AG04450 (cell line): Measurements from ENCODE around the gene KIDINS220. TPM values are rescaled to one million over a fixed set of nuclear protein-coding genes. Genes with fewer than 3 reads are reported as not detected.
"Not testable (repeated sequence)": the region's sequence is repeated elsewhere in the genome, so short reads cannot be mapped to it uniquely, and the experiment has no call there.

Experiments used
- CTCF ChIA-PET: fragments of 300-600, 350-600 bp; formaldehyde crosslinking; extraction: SDS; loops from one replicate; lab custom pipeline; 2022; ENCODE audit warnings: antibody characterized with exemption, inconsistent platforms; lab: Charles Lee
- POLR2A ChIA-PET: fragments of 350-600 bp; formaldehyde crosslinking; extraction: SDS; loops from one replicate; lab custom pipeline; 2021; ENCODE audit warnings: antibody characterized with exemption, inconsistent platforms; lab: Yijun Ruan, JAX
- DNase-seq: peaks from one replicate; pipeline ENCODE4 v3.0.0-alpha.2; 2011; ENCODE audit warnings: low read depth, low spot score
- H3K27ac ChIP-seq: one replicate; pipeline ENCODE4 v1.5.1; 2012; ENCODE audit warnings: low read depth, low read length, control low read depth
- H3K27me3 ChIP-seq: one replicate; pipeline ENCODE4 v1.6.0; 2012; ENCODE audit warnings: low read length; ENCODE audit not compliant: control insufficient read depth, insufficient read depth
- H3K4me3 ChIP-seq: 2 replicates; pipeline ENCODE4 v1.5.1; 2011; ENCODE audit warnings: mild to moderate bottlenecking, low read depth, low read length, control low read depth
- H3K9me3 ChIP-seq: 2 replicates; pipeline ENCODE4 v1.5.1; 2012; ENCODE audit warnings: low read length; ENCODE audit not compliant: control insufficient read depth, insufficient read depth
- polyA plus RNA-seq: library from polyadenylated mRNA; depleted of rRNA; stranded (reverse); fragments of >200 nt; gene quantifications from 2 replicates; pipeline ENCODE4 v1.2.3, GENCODE V29; 2011
- TF ChIP-seq, protein P1 (sequence below): IDR thresholded peaks from 2 replicates; pipeline ENCODE4 v1.5.1; 2011; ENCODE audit warnings: low read depth, low read length, control low read depth, inconsistent platforms

KIDINS220 gene
- polyA plus RNA-seq, 1 experiment = 64.7 TPM

DNA sequence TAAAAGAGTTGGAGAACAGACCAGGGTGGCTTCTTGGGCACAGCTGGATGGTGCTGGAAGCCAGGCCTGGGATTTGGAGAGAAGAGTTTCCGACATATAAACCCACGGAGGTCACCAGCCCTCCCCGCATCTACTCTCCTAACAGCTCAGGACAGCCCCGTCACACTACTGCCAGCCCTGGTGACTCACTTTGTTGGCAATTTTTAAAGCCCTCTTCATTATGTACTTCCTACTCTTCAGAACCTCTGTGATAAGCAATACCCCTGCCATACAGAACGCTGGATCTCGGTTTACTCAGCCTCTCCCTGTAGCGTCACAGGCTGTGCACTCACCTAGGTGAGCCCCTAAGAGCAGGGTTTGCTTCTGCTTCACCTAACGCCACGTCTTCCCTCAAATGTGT is 107.5 kb downstream of the KIDINS220 start:
- TF ChIP-seq, protein P1, sequence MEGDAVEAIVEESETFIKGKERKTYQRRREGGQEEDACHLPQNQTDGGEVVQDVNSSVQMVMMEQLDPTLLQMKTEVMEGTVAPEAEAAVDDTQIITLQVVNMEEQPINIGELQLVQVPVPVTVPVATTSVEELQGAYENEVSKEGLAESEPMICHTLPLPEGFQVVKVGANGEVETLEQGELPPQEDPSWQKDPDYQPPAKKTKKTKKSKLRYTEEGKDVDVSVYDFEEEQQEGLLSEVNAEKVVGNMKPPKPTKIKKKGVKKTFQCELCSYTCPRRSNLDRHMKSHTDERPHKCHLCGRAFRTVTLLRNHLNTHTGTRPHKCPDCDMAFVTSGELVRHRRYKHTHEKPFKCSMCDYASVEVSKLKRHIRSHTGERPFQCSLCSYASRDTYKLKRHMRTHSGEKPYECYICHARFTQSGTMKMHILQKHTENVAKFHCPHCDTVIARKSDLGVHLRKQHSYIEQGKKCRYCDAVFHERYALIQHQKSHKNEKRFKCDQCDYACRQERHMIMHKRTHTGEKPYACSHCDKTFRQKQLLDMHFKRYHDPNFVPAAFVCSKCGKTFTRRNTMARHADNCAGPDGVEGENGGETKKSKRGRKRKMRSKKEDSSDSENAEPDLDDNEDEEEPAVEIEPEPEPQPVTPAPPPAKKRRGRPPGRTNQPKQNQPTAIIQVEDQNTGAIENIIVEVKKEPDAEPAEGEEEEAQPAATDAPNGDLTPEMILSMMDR = no peak
- Histone ChIP-seq H3K27me3 (no peaks in the 10 kb centered on the region), H3K27ac (no peak overlapping the region), H3K9me3 (no peaks in the 10 kb centered on the region), H3K4me3 (no peak overlapping the region)
- ChIA-PET POLR2A (no interaction called here), CTCF (no interaction called here)
- DNase-seq = no peak

DNA sequence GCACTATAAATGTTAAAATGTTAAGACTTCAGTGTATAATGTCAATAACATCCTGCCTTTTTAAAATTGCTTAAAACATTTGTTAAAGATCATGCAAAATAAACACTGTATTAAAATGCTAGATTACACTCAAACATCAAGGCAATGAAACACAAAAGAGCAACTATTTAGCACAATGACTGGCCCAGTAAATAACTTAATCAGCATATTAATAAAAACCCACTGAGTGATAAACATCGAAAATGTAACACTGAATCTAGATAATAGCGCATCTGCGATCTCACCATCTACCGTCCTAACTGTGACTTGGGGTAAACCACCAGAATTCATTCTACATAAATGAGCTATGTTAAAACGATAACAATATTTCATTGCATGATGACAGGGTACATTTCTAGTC is 108.3 kb downstream of the KIDINS220 start:
- H3K27ac ChIP-seq, CTCF ChIA-PET, POLR2A ChIA-PET, H3K4me3 ChIP-seq, H3K9me3 ChIP-seq, H3K27me3 ChIP-seq, DNase-seq: not testable (repeated sequence)

DNA sequence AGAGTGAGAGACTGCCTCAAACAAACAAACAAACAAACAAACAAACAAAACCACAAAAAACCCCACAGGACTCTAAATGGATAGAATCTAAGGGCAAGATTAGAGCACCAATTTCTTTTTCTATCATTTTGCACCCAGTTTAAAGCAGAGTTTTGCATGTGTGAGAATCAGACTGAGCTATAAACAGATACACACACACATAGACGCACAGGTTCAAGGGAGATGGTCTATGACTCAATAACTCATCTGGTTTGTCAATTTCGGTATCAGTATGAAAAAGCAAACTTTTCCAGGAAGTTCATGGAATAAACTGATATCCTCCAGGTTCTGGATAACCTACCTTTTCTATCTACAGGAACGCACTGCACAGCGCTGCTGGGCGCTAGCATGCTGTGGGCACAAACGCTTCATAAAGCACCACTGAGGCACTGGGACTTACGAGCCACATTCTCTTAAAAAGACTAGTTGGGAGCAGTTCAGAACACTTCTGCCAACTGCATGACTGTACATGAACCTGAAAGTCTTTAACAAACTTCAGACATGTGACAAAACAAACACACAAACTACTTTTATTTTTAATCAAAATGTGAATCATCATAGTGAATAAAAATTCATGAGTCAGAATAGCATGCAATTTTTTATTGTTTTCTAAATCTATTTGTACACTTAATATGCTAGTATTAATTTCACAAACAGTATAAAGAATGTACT is 109.0 kb downstream of the KIDINS220 start:
- H3K4me3 ChIP-seq = no peak overlapping the region
- DNase-seq = no peak
- no peak overlapping the region for H3K27ac ChIP-seq
- ChIA-PET POLR2A (no interaction called here), CTCF (no interaction called here)
- TF ChIP-seq, protein P1 = no peak
- no peaks in the 10 kb centered on the region for H3K27me3 ChIP-seq
- H3K9me3 ChIP-seq = no peaks in the 10 kb centered on the region

DNA sequence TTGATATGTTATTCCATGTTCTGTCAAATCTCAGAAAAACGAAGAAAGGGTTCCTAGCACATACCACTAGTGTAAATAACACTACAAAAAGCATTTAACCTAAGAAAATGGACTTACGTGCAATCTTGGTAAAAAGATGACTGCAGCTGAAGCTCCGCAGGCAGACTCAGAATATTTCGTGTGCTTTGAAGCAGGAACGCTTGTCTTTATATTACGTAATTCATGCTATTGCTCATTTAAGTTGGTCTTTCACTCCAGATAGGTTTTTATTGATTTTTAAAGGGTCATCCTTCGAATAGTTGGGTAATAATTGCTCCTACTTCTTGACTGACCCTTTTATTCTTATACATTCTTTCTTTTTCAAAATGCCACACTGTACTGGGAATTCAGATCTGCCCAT is 111.6 kb downstream of the KIDINS220 start:
- ChIA-PET CTCF (no interaction called here), POLR2A (no interaction called here)
- no peak overlapping the region for H3K27ac ChIP-seq
- DNase-seq = no peak
- H3K4me3 ChIP-seq = no peak overlapping the region
- TF ChIP-seq, protein P1 = no peak
- no peaks in the 10 kb centered on the region for H3K9me3 ChIP-seq
- no peaks in the 10 kb centered on the region for H3K27me3 ChIP-seq

DNA sequence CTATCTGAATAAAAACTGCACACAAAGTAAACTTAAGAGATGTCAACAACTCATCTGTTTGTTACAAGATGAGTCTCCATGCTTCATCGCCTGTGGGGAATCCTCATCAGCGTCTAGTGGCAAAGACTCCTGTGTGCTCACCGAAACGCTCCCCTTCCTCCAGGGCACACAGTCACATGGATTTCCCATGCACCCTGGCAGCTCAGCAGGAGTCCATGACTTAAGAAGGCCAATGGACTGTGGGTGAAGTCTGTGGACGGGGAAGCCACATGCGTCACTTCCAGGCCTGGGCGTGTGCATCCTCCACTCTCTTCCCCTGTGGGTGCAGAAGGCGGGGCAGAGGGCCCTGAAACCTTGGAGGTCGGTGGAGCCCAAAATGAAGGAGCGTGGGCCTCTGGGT is 114.4 kb downstream of the KIDINS220 start:
- POLR2A ChIA-PET = no interaction called here
- CTCF ChIA-PET = no interaction called here
- TF ChIP-seq, protein P1 = no peak
- Histone ChIP-seq H3K27ac (no peak overlapping the region), H3K9me3 (no peaks in the 10 kb centered on the region), H3K27me3 (no peaks in the 10 kb centered on the region), H3K4me3 (no peak overlapping the region)
- no peak for DNase-seq

DNA sequence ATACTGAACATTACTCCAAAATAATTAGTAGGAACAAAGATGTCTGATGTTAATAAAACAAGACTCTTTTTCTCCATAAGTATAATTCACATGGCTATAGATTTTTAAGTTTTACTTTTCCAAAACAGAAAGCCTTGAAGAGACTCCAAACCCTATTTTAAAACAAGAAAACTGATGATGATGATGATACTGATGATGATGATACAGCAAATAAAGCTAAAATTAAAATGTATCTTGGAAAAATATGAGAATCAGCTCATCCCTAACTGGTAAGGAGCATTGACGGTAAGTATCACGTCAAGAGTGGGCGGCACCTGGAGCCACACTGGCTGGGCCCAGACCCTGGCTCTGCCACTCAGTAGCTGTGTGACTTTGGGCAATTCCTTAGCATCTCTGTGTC is 116.0 kb downstream of the KIDINS220 start:
- no peak overlapping the region for H3K4me3 ChIP-seq
- no peak overlapping the region for H3K27ac ChIP-seq
- TF ChIP-seq, protein P1 = no peak
- ChIA-PET CTCF (no interaction called here), POLR2A (no interaction called here)
- H3K27me3 ChIP-seq = no peaks in the 10 kb centered on the region
- H3K9me3 ChIP-seq = no peaks in the 10 kb centered on the region
- no peak for DNase-seq
